HL-60/S4 treated with retinoic acid at 250 ng/mL for 4 days and 3 days (cell line): ENCODE data around the gene SNX30.

ENCODE experiments used
- in situ Hi-C: fragments of 300-500 bp; cut with MboI; formaldehyde crosslinking; loops from 2 replicates; pipeline ENCODE4 v1.7.0; 2022; ENCODE audit warnings: low sequenced_read_pairs

The SNX30 gene

GRCh38 chr9:112873773-112874405 lies 123.3 kb downstream of the SNX30 start:
- in situ Hi-C loops: no loop called here

- in situ Hi-C loops: no loop called here
Measured at GRCh38 chr9:112878752-112879151, 128.2 kb downstream of the SNX30 start.

DNA sequence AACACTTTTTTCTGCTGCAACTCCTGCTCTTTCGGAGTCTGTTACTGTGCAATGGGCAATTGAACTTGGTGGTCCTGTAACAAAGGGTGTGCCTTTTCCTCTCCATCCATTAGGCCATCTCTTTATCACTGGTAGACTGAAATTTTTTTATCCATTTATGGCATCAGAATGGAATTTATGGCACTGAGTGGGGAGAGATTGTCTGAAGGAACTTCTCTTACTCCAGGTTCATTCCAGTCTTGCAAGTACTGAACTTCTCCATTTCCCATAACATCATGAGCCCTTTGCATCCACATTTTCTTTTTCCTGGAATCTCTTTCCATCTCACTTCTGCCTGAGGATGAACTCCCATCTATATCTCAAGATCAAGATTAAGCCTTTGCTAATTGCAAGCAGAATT lies 130.1 kb downstream of the SNX30 start:
- in situ Hi-C loops: no loop called here

DNA sequence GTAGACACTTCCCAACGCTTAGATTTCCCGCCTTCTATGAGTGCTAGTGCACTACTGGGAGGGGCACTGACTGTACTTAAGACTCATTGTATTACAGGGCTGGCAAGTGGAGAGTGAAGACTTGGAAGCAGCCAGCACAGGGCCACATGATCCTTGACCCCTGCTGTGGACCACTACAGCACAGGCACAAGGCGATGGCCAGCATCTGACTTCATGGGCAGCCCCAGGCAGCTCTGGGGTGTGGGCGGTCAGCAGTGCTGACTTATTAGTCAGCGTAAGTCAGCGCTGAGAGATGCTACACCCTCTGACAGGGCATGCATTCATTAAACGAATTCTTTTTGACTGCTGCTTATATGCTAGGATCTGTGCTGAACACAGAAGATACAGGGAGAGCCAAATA lies 130.8 kb downstream of the SNX30 start:
- in situ Hi-C loops: no loop called here

DNA sequence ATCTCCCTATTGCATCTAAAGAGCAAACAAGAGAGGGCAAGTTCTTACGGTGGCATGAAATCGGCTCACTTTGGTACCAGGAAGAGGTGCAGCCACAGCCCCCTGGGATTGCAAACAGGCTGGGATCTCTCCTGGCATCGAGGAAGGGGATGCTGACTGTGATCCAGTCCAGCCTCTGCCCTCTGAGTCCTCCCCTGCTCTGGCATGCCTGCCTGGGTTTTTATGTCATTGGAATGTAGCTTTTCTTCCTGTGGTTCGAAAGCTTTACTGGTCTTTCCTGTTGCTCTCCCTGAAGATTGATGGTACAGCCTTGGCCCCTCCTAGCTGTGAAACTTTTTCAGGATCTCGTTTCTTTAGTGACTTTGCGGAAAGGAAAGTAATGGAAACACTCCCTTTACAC lies 133.5 kb downstream of the SNX30 start:
- in situ Hi-C loops: no loop called here

GRCh38 chr9:112884721-112885120 lies 134.2 kb downstream of the SNX30 start:
- in situ Hi-C loops: no loop called here

DNA sequence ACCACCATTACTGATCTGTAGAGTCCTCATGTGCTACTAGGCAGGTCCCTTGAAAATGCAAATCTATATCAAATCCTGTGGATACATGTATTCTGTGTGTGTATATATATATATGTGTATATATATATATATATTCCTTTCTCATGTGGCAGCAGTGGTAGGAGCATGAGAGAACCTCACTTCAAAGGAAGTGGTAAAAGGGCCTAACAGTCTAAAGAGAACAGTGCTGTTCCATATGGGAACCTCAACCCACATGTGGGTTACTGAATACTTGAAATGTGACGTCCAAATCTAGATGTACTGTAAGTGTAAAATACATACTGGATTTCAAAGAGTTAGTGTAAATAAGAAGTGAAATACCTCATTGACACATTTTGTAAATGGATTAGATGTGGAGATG lies 134.8 kb downstream of the SNX30 start:
- in situ Hi-C loops: no loop called here

DNA sequence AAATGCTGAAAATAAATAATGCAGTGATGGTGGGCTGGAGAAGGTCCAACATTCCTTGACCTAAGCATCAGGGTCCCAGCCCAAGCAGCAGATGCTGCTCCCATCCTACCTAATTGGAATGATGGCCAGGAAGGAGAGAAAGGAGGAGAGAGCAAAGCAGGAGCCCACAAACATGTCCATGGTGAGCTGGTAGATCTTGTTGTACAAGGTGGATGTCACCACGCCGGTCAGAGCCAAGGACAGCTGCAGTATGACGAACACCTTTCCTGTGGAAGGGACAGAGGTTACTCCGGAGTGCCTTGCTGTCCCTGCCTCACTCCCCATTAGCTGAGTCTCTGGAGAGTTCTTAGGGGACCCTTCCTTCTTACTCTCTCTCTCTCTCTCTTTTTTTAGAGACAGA lies 135.8 kb downstream of the SNX30 start:
- in situ Hi-C loops: no loop called here

DNA sequence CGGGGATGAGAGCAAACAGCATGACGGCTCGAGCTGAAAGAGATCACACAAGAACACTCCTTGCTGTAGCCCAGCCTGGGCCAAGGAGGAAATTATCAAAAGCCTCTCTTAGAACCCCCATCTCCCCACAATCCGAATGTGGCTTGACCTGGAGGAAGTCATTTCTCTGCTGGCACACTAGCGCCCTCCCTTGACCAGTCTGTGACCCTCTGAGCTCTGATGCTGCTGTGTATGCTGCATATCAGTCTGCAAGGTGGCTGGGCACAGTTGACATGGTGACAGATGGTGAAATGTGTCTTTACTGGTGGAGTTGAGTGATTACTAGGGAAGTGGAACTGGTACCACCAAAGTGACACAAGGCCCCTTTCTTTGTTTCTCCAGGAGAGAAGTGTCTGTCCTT lies 136.8 kb downstream of the SNX30 start:
- in situ Hi-C loops: no loop called here

DNA sequence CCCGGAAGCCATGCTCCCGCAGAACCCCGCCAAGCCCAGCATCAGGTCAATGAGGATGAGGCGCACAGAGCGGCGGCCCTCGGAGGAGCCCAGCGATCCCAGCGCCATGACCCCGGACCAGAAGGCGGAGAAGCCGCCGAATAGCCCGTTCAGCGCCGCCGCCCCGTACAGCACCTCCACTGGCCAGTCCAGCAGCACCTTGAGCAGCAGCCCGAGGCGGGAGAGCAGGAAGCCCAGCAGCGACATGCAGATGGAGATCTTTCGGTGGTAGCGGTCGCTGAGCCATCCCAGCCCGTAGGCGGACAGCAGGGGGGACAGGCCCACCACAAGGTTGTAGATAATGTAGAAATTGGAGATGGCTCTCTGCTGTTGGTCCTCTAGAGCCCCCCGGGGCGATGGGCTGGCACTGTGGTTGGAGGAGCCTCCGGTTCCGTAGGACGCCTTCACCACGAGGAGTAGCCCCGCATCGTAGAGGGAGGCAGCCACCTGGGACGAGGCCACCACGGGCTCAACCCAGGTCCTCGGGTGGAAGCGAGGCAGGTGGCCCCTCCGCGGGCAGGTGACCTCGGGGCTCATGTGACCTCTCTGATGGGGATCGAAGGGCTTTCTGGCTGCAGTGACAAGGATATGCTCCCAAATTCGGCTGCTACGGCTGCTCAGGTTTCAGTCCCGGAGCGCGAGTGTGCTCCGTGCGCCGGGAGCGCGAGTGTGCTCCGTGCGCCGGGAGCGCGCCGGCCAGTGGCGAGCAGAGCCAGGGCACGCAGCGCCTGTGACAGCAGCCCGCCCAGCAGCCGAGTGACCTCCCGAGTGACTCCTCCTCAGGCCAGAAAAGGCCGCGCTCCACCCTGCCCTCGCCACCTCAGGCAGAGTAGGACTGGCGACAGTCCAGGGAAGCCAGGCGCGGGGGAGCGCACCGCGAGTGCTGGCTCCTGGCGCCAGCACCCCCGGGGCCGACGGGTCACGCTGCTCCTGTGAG lies 139.8 kb downstream of the SNX30 start, which contains the start of gene SLC46A2:
Gene SLC46A2, minus strand, starts transcription at position 771 of the 976 bp plus-strand sequence. Its CDS starts 195 bp downstream, at position 576.
- in situ Hi-C loops: loop anchor here (10.0 kb wide), 1 partner anchor 46 kb away; no protein-coding TSS in a partner anchor

- in situ Hi-C loops: loop anchor here (10.0 kb wide), 1 partner anchor 47 kb away; no protein-coding TSS in a partner anchor
Measured at GRCh38 chr9:112891521-112891920, 141.0 kb downstream of the SNX30 start.

GRCh38 chr9:112892981-112893380 lies 142.4 kb downstream of the SNX30 start:
- in situ Hi-C loops: loop anchor here (10.0 kb wide), 1 partner anchor 48 kb away; no protein-coding TSS in a partner anchor

GRCh38 chr9:112894041-112894440 lies 143.5 kb downstream of the SNX30 start:
- in situ Hi-C loops: loop anchor here (10.0 kb wide), 1 partner anchor 49 kb away; no protein-coding TSS in a partner anchor

DNA sequence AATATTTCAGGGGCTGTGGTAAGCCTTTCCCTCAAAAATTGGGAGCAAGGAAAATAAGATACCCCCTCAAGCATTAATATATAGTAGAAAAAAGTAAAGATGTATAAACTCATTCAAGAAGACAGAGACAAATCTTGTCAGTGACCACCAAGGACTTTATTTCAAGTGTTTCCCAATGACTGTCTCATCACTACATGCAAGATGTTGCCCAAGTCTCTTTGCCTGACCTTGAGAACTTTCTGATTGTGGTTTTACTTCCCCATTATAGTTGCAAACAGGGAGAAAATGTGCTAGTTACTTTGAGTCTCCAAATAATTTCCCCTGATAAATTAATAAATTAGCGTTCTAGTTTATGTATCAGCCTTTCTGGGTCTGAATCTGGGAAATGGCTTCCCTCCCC lies 144.1 kb downstream of the SNX30 start:
- in situ Hi-C loops: loop anchor here (10.0 kb wide), 1 partner anchor 50 kb away; no protein-coding TSS in a partner anchor

- in situ Hi-C loops: loop anchor here (10.0 kb wide), 1 partner anchor 51 kb away; no protein-coding TSS in a partner anchor
Measured at GRCh38 chr9:112896131-112896530, 145.6 kb downstream of the SNX30 start.

GRCh38 chr9:112898872-112899311 lies 148.3 kb downstream of the SNX30 start:
- in situ Hi-C loops: loop anchor here (10.0 kb wide), 1 partner anchor 54 kb away; no protein-coding TSS in a partner anchor

- in situ Hi-C loops: loop anchor here (25.0 kb wide), 1 partner anchor 762 kb away; no protein-coding TSS in a partner anchor
Measured at GRCh38 chr9:112900488-112900887, 149.9 kb downstream of the SNX30 start.

DNA sequence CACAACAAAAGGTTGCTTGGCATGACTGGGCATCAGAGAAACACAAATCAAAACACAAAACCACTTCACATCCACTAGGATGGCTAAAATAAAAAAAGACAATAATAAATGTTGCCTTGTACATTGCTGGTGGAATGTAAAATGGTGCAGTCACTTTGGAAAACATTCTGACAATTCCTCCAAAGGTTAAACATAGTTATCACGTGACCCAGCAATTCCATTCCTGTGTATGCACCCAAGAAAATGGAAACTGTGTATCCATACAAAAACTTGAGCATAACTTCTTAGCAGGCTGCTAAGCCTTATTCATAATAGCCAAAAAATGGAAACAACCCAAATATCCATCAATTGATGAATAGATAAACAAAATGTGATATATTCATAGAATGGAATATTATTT lies 150.3 kb downstream of the SNX30 start:
- in situ Hi-C loops: loop anchor here (25.0 kb wide), 1 partner anchor 761 kb away; no protein-coding TSS in a partner anchor

GRCh38 chr9:112905084-112905483 lies 154.5 kb downstream of the SNX30 start:
- in situ Hi-C loops: loop anchor here (25.0 kb wide), 1 partner anchor 757 kb away; no protein-coding TSS in a partner anchor

DNA sequence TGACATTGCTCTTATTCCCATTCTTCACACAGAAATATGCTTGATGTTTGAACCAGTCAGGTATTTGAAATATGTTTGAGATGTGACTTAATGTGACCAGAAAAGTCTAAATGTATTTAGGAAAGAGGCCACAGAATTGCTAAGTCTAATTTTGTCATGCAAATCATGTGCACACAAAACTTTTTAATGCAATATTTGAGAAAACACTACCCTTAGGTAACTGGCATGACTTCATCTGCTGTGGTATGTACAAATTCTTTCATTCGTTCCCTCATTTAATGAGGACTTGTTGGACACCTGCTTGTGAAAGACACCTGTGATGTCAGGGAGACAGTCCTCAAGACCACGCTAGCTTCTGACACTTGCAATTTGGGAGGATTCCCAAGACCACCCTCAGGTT lies 161.2 kb downstream of the SNX30 start:
- in situ Hi-C loops: loop anchor here (25.0 kb wide), 1 partner anchor 751 kb away; no protein-coding TSS in a partner anchor

DNA sequence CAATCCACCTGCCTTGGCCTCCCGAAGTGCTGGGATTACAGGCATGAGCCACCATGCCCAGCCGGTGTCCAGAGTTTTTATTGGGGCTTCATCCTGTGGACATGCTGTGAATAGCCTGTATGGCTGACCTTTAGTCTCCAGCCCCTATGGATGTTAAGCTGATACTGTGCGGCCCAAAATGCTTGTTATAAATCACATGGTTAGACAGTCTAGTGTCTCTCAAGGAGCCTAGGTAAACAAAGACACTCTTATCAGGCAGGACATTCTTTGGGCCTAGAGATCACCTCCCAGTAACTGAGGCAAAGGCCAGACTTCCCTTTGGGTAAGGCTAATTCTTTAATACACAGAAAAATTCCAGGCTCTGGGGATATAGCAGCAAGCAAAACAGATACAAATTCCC lies 162.1 kb downstream of the SNX30 start:
- in situ Hi-C loops: loop anchor here (25.0 kb wide), 1 partner anchor 750 kb away; no protein-coding TSS in a partner anchor
